Sigmoid colon (tissue), 7 donors: Measurements from ENCODE around the gene ATPAF1. TPM values are rescaled to one million over a fixed set of nuclear protein-coding genes. Genes with fewer than 3 reads are reported as not detected.

ENCODE experiments used
- DNase-seq: peaks from one replicate; pipeline ENCODE4 v3.0.0-alpha.2; 2019
- H3K27ac ChIP-seq, 4 donors: fragments of 200-600 bp; sonication (generic); one replicate each; pipeline ENCODE4 v1.5.1; 2016 to 2019; ENCODE audit warnings: mild to moderate bottlenecking in 1 of 4
- H3K27me3 ChIP-seq, 3 donors: fragments of 200-600 bp; sonication (generic); one replicate each; pipeline ENCODE4 v1.5.1; 2019; ENCODE audit warnings: mild to moderate bottlenecking in 1 of 3
- H3K36me3 ChIP-seq, 4 donors: fragments of 200-600 bp; sonication (generic); one replicate each; pipeline ENCODE4 v1.5.1; 2016 to 2019
- H3K4me1 ChIP-seq, 4 donors: fragments of 200-600 bp; sonication (generic); one replicate each; pipeline ENCODE4 v1.5.1; 2017 to 2019
- H3K4me3 ChIP-seq, 4 donors: fragments of 200-600 bp; sonication (generic); one replicate each; pipeline ENCODE4 v1.5.1; 2017 to 2019; ENCODE audit warnings: mild to moderate bottlenecking in 2 of 4, moderate library complexity in 1 of 4
- H3K9me3 ChIP-seq, 4 donors: fragments of 200-600 bp in 3 of 4; sonication (generic) in 3 of 4; one replicate each; pipeline versions ENCODE4 v1.5.1 to v1.6.1; 2013 to 2019
- CTCF ChIP-seq, 4 experiments: fragments of 450-650 bp in 3 of 4; fragments of 200-600 bp in 1 of 4; IDR thresholded peaks; one replicate each; pipeline ENCODE4 v1.5.1; 2016 to 2019; ENCODE audit warnings: antibody characterized with exemption in 4 of 4, mild to moderate bottlenecking in 3 of 4, moderate library complexity in 2 of 4
- EP300 ChIP-seq, 4 donors: sonication (generic); formaldehyde crosslinking; IDR thresholded peaks; one replicate each; pipeline ENCODE4 v1.6.1; 2017; ENCODE audit warnings: antibody characterized with exemption in 4 of 4
- POLR2A ChIP-seq, 2 donors: fragments of 450-650 bp; IDR thresholded peaks; one replicate each; pipeline ENCODE4 v1.6.1; 2016; ENCODE audit warnings: antibody characterized with exemption in 2 of 2, mild to moderate bottlenecking in 2 of 2, moderate library complexity in 2 of 2
- POLR2AphosphoS5 ChIP-seq, 4 donors: sonication (generic); formaldehyde crosslinking; IDR thresholded peaks; one replicate each; pipeline ENCODE4 v1.6.1; 2017; ENCODE audit warnings: antibody characterized with exemption in 4 of 4
- WGBS, 2 donors: extraction: QIAGEN DNeasy Blood & Tissue Kit; methylation state at CpG; one replicate each; pipeline ENCODE4 v1.1.7; 2013; 5-methylcytosine and 5-hydroxymethylcytosine counted together
- intact Hi-C: fragments of 100-400 bp; cut with DNase I; formaldehyde crosslinking; loops from one replicate; pipeline ENCODE4 v1.15.1; 2023
- polyA plus RNA-seq, 3 donors: library from polyadenylated mRNA; stranded (reverse); fragments of 200-250 nt; gene quantifications; one replicate each; pipeline ENCODE4 v1.2.3, GENCODE V29; 2013
- total RNA-seq, 4 donors: library from RNA; depleted of rRNA; stranded (reverse); fragments of >200 nt; gene quantifications; one replicate each; pipeline ENCODE4 v1.1.0, GENCODE V29; 2016
- donor health status: healthy with polysubstance abuse.
- donor health status: Bipolar disorder and iron deficiency.
- donor health status: healthy.

ATPAF1 gene
- total and polyA plus RNA-seq, 7 donors, result 35.2 to 82.8 (median 61.0) TPM

GRCh38 chr1:46617833-46618232 lies 50.3 kb downstream of the ATPAF1 start:
- Histone ChIP-seq H3K27ac (peak overlapping the region in 2 of 4 donors; percentile 94 to 97), H3K9me3 (no peaks in the 10 kb centered on the region), H3K27me3 (no peaks in the 10 kb centered on the region), H3K4me3 (no peak overlapping the region), H3K36me3 (no peaks in the 10 kb centered on the region), H3K4me1 (peaks cover 0 to 46% (median 39%) of the 10 kb centered on the region in 4 donors)
- intact Hi-C loops, result no loop called here
- no peak for DNase-seq
- 90 to 98% methylated on average over 3 of the region's 3 CpGs for WGBS, 2 donors
- TF ChIP-seq CTCF (IDR thresholded peaks at IDR 0.05) (no peak), EP300 (IDR thresholded peaks at IDR 0.05) (no peak), POLR2AphosphoS5 (IDR thresholded peaks at IDR 0.05) (no peak), POLR2A (IDR thresholded peaks at IDR 0.05) (no peak)

- Histone ChIP-seq H3K27ac (peak overlapping the region; percentile 94 to 98 (median 96)), H3K36me3 (no peaks in the 10 kb centered on the region), H3K4me3 (peak overlapping the region; percentile 84 to 96 (median 91)), H3K4me1 (peaks cover 0 to 48% (median 43%) of the 10 kb centered on the region in 4 donors), H3K27me3 (no peaks in the 10 kb centered on the region), H3K9me3 (no peaks in the 10 kb centered on the region)
- TF ChIP-seq CTCF (IDR thresholded peaks at IDR 0.05) (no peak), POLR2AphosphoS5 (IDR thresholded peaks at IDR 0.05) (no peak), POLR2A (IDR thresholded peaks at IDR 0.05) (no peak), EP300 (IDR thresholded peaks at IDR 0.05) (no peak)
- peak; percentile 73 for DNase-seq
- 34 to 51% methylated on average over 10 of the region's 10 CpGs for WGBS, 2 donors
- intact Hi-C loops, result no loop called here
Measured at GRCh38 chr1:46617108-46617800, 50.9 kb downstream of the ATPAF1 start.

GRCh38 chr1:46616277-46617107 lies 51.7 kb downstream of the ATPAF1 start, which contains the start of gene MOB3C:
Gene MOB3C, minus strand, starts transcription at chr1:46616811. Its CDS starts 3,490 bp downstream, at chr1:46613321.
- peak within 1 kb of the TSS; percentile 84 to 96 (median 91) for H3K4me3 ChIP-seq
- peaks cover 0 to 3% (median 0%) of the 10 kb centered on the region in 4 donors for H3K36me3 ChIP-seq
- peak; percentile 96 for DNase-seq
- no peaks in the 10 kb centered on the region for H3K27me3 ChIP-seq
- no peaks in the 10 kb centered on the region for H3K9me3 ChIP-seq
- no peak for TF ChIP-seq CTCF (IDR thresholded peaks at IDR 0.05)
- no peak for TF ChIP-seq EP300 (IDR thresholded peaks at IDR 0.05)
- peak; percentile 26 to 41 for TF ChIP-seq POLR2A (IDR thresholded peaks at IDR 0.05)
- peak; percentile 36 to 84 (median 80) for TF ChIP-seq POLR2AphosphoS5 (IDR thresholded peaks at IDR 0.05)
- 1% methylated on average over 62 of the region's 62 CpGs for WGBS, 2 donors
- intact Hi-C loops, result no loop called here
- H3K27ac ChIP-seq, result peak within 1 kb of the TSS; percentile 94 to 98 (median 96)
- H3K4me1 ChIP-seq, result peaks cover 0 to 55% (median 51%) of the 10 kb centered on the region in 4 donors

- peaks cover 0 to 61% (median 56%) of the 10 kb centered on the region in 4 donors for H3K4me1 ChIP-seq
- H3K27ac ChIP-seq, result peak overlapping the region; percentile 94 to 98 (median 96)
- DNase-seq, result peak; percentile 63
- peaks cover 0 to 7% (median 0%) of the 10 kb centered on the region in 4 donors for H3K36me3 ChIP-seq
- no peaks in the 10 kb centered on the region for H3K27me3 ChIP-seq
- TF ChIP-seq POLR2AphosphoS5 (IDR thresholded peaks at IDR 0.05) (no peak), EP300 (IDR thresholded peaks at IDR 0.05) (no peak), POLR2A (IDR thresholded peaks at IDR 0.05) (no peak), CTCF (IDR thresholded peaks at IDR 0.05) (no peak)
- intact Hi-C loops, result no loop called here
- H3K9me3 ChIP-seq, result no peaks in the 10 kb centered on the region
- H3K4me3 ChIP-seq, result peak overlapping the region; percentile 84 to 96 (median 91)
- WGBS, 2 donors, result 62 to 64% methylated on average over 3 of the region's 3 CpGs
Measured at GRCh38 chr1:46615735-46616134, 52.4 kb downstream of the ATPAF1 start.
